ENCODE data around the gene ZCCHC10. TPM values are rescaled to one million over a fixed set of nuclear protein-coding genes. Genes with fewer than 3 reads are reported as not detected.

The ZCCHC10 gene
- total RNA-seq, 1 donor, result 12.3 TPM

GRCh38 chr5:133006653-133007052 is 19.7 kb downstream of the ZCCHC10 start:
- H3K4me1 ChIP-seq (ENCODE audit: insufficient read depth, low read length), result no peaks in the 10 kb centered on the region
- DNase-seq (ENCODE audit: insufficient read length, low spot score, missing footprints), result no peak

DNA sequence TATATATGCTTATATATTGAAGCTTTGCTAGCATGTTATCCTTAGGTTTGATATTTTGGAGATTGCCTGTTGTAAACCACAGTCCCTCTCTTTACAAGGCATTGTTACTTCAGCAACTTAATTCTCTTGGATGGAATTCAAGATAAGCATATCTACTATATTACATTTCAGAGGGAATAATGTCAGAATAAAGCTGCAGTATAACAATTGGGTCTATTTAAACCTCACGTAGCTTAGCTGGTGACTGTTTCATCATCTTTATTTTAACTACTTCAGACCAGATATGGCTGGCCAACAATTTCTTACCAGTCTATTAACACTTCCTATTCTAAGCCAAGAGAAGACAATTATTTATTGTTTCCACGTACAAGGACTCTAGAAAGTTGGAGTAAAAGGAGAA is 27.1 kb downstream of the ZCCHC10 start:
- no peak overlapping the region for H2AFZ ChIP-seq (ENCODE audit: low read length)
- DNase-seq (ENCODE audit: insufficient read length, low spot score, missing footprints), result peak; percentile 67
- no peaks in the 10 kb centered on the region for H4K20me1 ChIP-seq (ENCODE audit: insufficient read depth, low read length)
- H3K27ac ChIP-seq (ENCODE audit: low read depth, low read length), result no peak overlapping the region
- peaks cover 4% of the 10 kb centered on the region for H3K36me3 ChIP-seq (ENCODE audit: insufficient read depth, low read length)
- no peak overlapping the region for H3K4me3 ChIP-seq (ENCODE audit: insufficient read depth, low read length)
- no peaks in the 10 kb centered on the region for H3K79me2 ChIP-seq (ENCODE audit: insufficient read depth, low read length)
- H3K4me1 ChIP-seq (ENCODE audit: insufficient read depth, low read length), result no peaks in the 10 kb centered on the region
- no peaks in the 10 kb centered on the region for H3K27me3 ChIP-seq (ENCODE audit: insufficient read depth, low read length)
- TF ChIP-seq, protein P1, sequence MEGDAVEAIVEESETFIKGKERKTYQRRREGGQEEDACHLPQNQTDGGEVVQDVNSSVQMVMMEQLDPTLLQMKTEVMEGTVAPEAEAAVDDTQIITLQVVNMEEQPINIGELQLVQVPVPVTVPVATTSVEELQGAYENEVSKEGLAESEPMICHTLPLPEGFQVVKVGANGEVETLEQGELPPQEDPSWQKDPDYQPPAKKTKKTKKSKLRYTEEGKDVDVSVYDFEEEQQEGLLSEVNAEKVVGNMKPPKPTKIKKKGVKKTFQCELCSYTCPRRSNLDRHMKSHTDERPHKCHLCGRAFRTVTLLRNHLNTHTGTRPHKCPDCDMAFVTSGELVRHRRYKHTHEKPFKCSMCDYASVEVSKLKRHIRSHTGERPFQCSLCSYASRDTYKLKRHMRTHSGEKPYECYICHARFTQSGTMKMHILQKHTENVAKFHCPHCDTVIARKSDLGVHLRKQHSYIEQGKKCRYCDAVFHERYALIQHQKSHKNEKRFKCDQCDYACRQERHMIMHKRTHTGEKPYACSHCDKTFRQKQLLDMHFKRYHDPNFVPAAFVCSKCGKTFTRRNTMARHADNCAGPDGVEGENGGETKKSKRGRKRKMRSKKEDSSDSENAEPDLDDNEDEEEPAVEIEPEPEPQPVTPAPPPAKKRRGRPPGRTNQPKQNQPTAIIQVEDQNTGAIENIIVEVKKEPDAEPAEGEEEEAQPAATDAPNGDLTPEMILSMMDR (IDR thresholded peaks at IDR 0.05; ENCODE audit: extremely low read depth, low read depth, low read length), result no peak
- no peak overlapping the region for H3K4me2 ChIP-seq (ENCODE audit: insufficient read depth, low read length)
- H3K9me3 ChIP-seq (ENCODE audit: low read depth, low read length), result no peaks in the 10 kb centered on the region

More at GRCh38 chr5:133006653-133007052, 19.7 kb downstream of the ZCCHC10 start:
- no peaks in the 10 kb centered on the region for H3K79me2 ChIP-seq (ENCODE audit: insufficient read depth, low read length)
- H4K20me1 ChIP-seq (ENCODE audit: insufficient read depth, low read length), result no peaks in the 10 kb centered on the region
- H3K9me3 ChIP-seq (ENCODE audit: low read depth, low read length), result no peaks in the 10 kb centered on the region
- no peak overlapping the region for H2AFZ ChIP-seq (ENCODE audit: low read length)
- H3K36me3 ChIP-seq (ENCODE audit: insufficient read depth, low read length), result peaks cover 3% of the 10 kb centered on the region
- H3K27ac ChIP-seq (ENCODE audit: low read depth, low read length), result no peak overlapping the region
- no peaks in the 10 kb centered on the region for H3K27me3 ChIP-seq (ENCODE audit: insufficient read depth, low read length)
- TF ChIP-seq, protein P1 (IDR thresholded peaks at IDR 0.05; ENCODE audit: extremely low read depth, low read depth, low read length), result no peak
- no peak overlapping the region for H3K4me3 ChIP-seq (ENCODE audit: insufficient read depth, low read length)
- no peak overlapping the region for H3K4me2 ChIP-seq (ENCODE audit: insufficient read depth, low read length)

- no peaks in the 10 kb centered on the region for H3K9me3 ChIP-seq (ENCODE audit: low read depth, low read length)
- H3K4me2 ChIP-seq (ENCODE audit: insufficient read depth, low read length), result no peak overlapping the region
- H3K4me1 ChIP-seq (ENCODE audit: insufficient read depth, low read length), result no peaks in the 10 kb centered on the region
- H3K4me3 ChIP-seq (ENCODE audit: insufficient read depth, low read length), result no peak overlapping the region
- TF ChIP-seq, protein P1 (IDR thresholded peaks at IDR 0.05; ENCODE audit: extremely low read depth, low read depth, low read length), result no peak
- peaks cover 4% of the 10 kb centered on the region for H3K36me3 ChIP-seq (ENCODE audit: insufficient read depth, low read length)
- H3K27ac ChIP-seq (ENCODE audit: low read depth, low read length), result no peak overlapping the region
- H2AFZ ChIP-seq (ENCODE audit: low read length), result no peak overlapping the region
- H3K79me2 ChIP-seq (ENCODE audit: insufficient read depth, low read length), result no peaks in the 10 kb centered on the region
- no peaks in the 10 kb centered on the region for H3K27me3 ChIP-seq (ENCODE audit: insufficient read depth, low read length)
- DNase-seq (ENCODE audit: insufficient read length, low spot score, missing footprints), result no peak
- H4K20me1 ChIP-seq (ENCODE audit: insufficient read depth, low read length), result no peaks in the 10 kb centered on the region
Measured at GRCh38 chr5:132998556-132998955, 27.8 kb downstream of the ZCCHC10 start.

DNA sequence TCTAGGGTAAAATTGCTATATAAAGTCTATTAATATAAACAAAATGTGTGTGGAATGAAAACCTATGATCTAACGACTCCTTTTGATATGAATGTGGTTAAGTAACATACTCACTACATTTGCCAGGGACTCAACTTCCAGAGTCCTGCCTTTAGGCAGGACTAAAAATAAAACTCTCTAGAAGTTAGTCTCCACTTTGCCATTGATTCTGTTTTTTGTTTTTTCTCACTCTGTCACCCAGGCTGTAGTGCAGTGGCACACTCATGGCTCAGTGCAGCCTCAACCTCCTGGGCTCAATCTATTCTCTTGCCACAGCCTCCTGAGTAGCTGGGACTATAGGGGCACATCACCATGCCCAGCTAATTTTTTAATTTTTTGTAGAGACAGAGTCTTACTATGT is 30.0 kb downstream of the ZCCHC10 start:
- no peaks in the 10 kb centered on the region for H3K9me3 ChIP-seq (ENCODE audit: low read depth, low read length)
- H3K79me2 ChIP-seq (ENCODE audit: insufficient read depth, low read length), result no peaks in the 10 kb centered on the region
- H3K4me2 ChIP-seq (ENCODE audit: insufficient read depth, low read length), result no peak overlapping the region

More for the DNA sequence above, 30.0 kb downstream of the ZCCHC10 start:
- H3K4me1 ChIP-seq (ENCODE audit: insufficient read depth, low read length), result no peaks in the 10 kb centered on the region
- no peak overlapping the region for H2AFZ ChIP-seq (ENCODE audit: low read length)
- no peaks in the 10 kb centered on the region for H3K27me3 ChIP-seq (ENCODE audit: insufficient read depth, low read length)
- H3K4me3 ChIP-seq (ENCODE audit: insufficient read depth, low read length), result no peak overlapping the region
- DNase-seq (ENCODE audit: insufficient read length, low spot score, missing footprints), result no peak
- no peak overlapping the region for H3K27ac ChIP-seq (ENCODE audit: low read depth, low read length)
- peaks cover 4% of the 10 kb centered on the region for H3K36me3 ChIP-seq (ENCODE audit: insufficient read depth, low read length)
- no peaks in the 10 kb centered on the region for H4K20me1 ChIP-seq (ENCODE audit: insufficient read depth, low read length)
- TF ChIP-seq, protein P1 (IDR thresholded peaks at IDR 0.05; ENCODE audit: extremely low read depth, low read depth, low read length), result no peak

All from osteoblast (primary cell).